Fibroblast of lung (primary cell): ENCODE measurements around the gene ALDH1L1.

Experiments used
- CTCF ChIP-seq, 2 donors: IDR thresholded peaks in 1 of 2; conservative IDR thresholded peaks in 1 of 2; 1 replicate in 1 of 2; 2 replicates in 1 of 2; pipeline ENCODE4 v1.5.1; 2011 to 2012; ENCODE audit warnings: low read length in 2 of 2, control low read depth in 1 of 2, inconsistent platforms in 1 of 2, low read depth in 1 of 2, mild to moderate bottlenecking in 1 of 2
- EZH2 ChIP-seq: IDR thresholded peaks from 2 replicates; pipeline ENCODE4 v1.5.1; 2012; ENCODE audit warnings: low read length, control low read depth, mild to moderate bottlenecking; ENCODE audit errors: missing control alignments

DNA sequence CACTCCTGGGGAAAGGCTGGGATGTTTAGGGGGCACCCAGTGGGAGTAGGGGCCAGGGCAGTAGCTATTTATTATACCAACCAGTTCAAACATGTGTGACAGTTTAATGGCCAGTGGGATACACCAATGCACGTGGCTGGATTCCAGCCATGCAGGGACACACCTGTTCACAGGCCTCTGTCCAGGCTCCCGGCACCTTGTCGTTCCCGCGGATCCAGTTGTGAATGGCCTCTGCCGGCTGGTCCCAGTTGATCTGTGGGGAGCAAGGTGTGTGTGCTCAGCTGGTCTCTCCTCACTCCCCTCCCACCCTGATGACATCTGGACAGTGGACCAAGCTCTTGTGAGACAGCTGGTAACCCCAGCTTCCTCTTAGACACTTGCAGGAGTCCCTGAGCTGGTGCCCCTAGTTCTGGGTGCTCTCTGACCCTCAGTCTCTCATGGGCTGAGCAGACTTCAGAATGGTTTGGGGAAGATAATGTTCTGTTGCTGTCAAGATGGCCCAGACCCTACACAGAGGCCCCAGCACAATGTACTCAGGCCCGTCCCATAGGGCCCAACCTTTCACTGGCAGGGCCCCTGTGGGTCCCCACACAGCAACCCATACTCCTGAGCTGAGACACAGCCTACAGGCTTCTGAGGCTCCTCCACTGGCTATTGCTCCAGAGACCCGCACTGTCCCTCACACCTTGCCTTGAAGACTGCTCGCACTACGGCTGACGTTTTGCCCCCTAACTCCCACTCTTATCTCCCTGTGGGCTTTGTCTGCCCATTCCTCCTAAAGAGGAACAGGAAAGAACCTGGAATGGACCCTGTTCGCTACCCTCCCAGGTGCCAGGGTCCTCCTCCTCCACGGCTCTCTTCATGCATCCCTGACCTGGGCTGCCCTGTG lies 25.8 kb downstream of the ALDH1L1 start:
- TF ChIP-seq CTCF (conservative IDR thresholded peaks at IDR 0.05 in 1 of 2, IDR thresholded peaks at IDR 0.05 in 1 of 2; ENCODE audit: low read depth in 1 of 2, low read length in 2 of 2) (no peak), EZH2 (no peak)
